Left renal cortex interstitium (tissue), 4 donors: ENCODE data around the gene DSCAM. TPM values are rescaled to one million over a fixed set of nuclear protein-coding genes. Genes with fewer than 3 reads are reported as not detected.

Experiments
- DNase-seq, 4 donors: peaks; one replicate each; pipeline ENCODE4 v3.0.0-alpha.2; 2013; ENCODE audit warnings: low read depth in 4 of 4, low spot score in 2 of 4, missing footprints in 1 of 4
- polyA plus RNA-seq, 4 donors: library from polyadenylated mRNA; unstranded; fragments of 120-200 nt; gene quantifications; one replicate each; pipeline ENCODE4 v1.2.1, GENCODE V29; 2013; ENCODE audit not compliant: insufficient read length in 4 of 4

The DSCAM gene
- polyA plus RNA-seq, 4 donors, result 0.07 to 0.14 (median 0.10) TPM

DNA sequence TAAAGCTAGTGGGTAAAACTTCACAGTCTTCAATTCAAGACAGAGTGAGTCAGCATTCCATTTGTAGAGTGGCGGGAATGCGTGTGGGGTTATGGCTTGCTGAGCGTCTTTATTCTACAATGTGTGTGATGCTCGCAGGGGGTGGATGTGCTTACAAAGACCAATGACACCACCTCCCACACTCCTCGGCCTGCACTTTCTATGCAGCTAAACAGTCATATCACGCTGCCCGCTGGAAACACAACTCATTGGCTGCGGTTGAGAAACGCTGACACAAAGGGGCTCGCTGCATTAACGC, 681.2 kb downstream of the DSCAM start:
- no peak for DNase-seq

DNA sequence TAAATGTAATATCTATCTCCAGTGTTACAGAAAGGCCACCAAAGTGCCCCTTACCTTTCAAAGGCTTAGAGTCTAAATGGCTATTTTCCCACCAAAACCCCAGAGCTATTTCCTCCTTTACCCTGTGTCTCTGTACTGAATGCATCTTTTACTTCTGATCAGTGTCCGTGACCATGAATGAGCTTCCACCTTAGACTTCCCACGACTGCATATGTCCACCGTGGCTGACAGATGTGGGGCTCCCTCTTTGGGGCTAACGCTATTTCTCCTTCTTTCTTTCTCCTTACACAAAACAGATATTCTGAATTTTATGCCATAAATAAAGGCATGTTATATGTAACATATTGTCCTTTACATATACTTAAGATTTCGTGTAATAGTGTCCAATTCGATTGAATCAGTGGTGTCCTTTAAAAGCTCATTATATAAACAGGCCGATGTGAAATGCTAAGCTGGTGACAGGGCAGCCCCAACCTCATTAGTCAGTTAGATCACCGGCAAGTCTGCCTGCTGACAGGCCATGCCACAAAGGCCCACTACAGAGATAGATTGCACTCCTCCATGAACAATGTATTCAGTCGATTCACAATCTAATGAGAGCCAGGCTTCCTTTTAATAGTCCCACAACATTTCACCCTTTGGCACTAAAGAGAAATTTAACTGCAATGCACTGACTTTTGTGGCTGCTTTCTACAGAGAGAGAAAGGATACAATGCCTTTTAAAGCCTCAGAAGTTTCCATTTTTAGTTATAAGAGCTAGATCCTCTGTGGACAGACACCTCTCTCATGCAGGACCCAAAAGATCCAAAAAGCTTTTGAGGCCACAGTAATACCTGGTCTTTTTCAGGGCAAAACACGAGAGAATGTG, 681.8 kb downstream of the DSCAM start:
- no peak for DNase-seq

DNA sequence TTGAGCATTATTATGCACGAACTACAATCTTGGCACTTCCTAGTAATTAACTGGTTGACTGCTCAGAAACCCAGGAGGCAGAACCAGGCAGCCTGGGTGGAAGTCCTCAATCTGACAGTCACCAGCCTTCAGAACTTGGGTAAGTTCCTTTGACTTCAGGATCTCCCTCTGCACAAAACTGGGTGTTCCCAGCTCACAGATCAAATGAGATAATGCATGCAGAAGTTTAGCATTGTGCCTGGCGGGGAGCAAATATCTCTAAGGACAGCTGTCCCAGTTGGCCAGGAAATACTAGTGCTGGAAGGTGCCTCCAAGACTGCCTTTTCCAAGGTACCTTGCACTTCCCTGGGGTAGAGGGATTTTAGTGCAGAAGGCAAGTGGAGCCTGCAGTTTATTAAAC, 684.9 kb downstream of the DSCAM start:
- no peak for DNase-seq

DNA sequence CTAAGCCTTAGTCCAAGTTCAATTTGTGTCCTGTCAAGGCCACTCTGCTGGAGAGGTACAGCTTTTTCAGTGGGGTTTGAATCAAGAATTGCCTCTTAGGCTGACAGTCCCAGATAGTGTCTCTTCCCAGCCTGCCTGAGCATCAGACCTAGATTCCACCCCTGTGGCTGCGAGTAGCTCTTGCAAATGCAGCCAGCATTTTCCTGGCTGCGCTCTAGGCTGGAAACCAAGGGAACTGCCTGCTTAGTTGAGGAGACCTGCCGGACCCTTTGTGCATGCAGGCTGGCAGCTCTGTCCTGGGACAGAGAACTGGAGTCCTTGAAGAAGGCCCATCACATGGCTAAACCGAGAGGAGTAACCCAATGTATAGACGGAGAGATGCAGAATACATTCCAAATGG, 686.0 kb downstream of the DSCAM start:
- DNase-seq, result no peak

DNA sequence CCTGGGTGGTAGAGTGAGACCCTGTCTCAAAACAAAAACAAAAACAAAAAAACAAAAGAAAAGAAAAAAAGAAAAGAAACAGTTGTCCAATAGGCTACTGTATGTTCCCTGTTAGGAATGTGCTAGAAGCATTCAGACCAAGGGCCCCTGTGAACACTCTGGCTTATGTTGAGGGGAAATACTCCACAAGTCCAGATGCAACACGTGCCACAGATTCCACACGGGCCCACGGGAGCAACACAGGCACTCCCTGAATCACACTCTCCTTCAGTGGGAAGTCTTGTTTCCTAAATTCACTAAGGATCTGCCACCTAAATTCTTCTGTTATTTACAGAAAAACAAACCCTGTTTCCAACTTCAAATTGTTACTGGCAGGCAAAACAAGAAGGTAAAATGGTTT, 688.6 kb downstream of the DSCAM start:
- no peak for DNase-seq

DNA sequence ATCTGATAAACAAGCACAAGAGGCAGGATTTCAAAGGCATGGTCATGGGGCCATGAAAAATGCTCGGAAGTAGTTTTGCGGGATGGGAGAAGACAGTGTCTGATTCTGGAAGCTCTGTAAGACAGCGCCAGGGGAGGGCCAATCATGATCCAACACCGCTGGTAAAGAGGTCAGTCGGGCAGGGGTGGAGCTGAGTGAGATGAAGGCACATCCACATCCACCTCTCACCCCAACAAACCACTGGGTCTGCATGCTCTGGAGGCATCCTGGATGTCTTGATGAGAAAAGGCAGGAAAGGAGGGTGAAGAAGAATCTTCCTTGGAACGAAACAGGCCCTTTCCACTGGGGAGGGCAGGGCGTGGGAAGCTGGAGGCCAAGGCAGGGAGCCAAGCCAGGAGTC, 691.4 kb downstream of the DSCAM start:
- no peak for DNase-seq

DNA sequence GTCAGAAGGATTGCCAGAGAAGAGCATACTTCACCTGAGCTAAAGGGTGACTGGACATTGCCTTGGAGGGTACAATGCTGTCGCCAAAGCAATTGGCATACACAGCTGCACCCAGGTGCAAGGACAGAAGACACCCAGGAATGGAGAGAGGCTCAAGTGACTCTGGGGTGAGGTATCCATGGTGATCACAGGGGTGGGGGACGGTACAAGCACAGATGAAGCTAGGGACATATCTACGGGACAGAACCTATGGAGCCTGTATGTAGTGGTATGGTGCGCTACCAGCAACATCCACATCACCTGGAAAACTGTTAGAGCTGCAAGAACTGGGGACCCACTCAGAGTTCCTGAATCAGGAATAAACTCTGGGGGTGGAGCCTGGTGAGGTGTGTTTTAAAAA, 693.6 kb downstream of the DSCAM start:
- DNase-seq, result no peak

DNA sequence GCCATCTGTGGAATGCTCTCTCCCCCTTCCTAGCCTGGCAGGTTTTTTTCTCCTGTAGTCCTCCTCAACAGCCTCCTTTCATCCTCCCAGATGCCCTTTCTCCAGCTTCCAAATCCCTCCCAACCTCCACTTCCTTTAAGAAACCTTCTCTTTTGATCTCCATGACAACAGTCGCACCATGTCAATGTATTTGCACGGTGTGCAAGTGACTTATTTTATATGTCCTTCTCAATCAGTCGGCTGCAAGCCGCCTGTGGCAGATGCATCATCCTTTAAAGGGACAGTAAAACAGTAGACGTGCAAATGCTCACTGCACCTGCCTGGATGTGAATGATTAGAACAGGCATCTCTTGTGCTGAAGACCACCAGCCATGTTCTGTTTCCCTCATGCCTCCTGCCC, 694.5 kb downstream of the DSCAM start:
- no peak for DNase-seq

DNA sequence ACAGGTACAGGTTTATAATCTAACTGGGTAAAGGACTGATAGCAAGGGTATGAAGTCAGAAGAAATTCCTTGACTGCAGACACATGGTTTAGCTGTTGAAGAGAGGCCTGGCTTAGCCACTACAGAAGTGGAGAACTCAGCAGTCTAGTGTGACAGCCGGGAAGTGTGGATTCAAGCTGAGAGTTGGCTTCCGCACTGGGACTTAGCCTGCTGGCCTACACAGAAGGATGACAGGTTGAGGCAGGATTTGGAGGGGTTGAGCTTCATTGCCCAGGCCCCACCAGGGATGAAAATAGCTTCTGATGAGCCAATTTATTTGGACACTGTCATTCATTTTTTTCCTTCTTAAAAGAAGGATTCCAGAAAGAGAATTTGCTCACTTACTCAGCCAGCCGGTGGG, 695.3 kb downstream of the DSCAM start:
- DNase-seq, result no peak

DNA sequence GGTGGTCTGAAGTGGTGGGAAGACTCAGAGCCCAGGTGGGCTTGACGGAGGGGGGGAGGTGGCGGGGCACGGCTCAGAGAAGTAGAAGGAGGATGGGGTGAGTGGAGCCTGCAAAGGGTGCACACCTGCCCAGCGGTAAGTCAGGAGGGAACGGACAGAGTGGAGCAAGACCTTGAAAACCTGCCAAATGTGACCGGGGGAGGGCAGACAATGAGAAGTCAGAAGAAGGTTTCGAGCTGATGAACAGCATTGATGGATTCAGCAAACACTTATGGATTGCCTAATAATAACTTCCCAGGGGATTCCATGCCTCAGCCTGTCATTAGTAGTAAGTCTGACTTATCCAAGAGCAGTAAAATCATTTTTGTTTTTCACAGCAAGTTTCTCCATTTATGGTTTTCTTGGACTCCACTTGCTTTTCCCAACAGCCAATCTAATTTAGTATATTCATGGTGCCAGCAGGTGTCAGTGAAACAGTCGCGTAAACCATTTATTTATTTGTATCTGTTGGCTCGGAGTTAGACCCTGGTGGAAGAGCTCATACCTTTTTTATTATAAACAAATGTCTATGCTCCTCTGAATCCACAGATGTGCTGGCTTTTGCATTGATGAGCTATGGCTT, 700.6 kb downstream of the DSCAM start:
- DNase-seq, result no peak

DNA sequence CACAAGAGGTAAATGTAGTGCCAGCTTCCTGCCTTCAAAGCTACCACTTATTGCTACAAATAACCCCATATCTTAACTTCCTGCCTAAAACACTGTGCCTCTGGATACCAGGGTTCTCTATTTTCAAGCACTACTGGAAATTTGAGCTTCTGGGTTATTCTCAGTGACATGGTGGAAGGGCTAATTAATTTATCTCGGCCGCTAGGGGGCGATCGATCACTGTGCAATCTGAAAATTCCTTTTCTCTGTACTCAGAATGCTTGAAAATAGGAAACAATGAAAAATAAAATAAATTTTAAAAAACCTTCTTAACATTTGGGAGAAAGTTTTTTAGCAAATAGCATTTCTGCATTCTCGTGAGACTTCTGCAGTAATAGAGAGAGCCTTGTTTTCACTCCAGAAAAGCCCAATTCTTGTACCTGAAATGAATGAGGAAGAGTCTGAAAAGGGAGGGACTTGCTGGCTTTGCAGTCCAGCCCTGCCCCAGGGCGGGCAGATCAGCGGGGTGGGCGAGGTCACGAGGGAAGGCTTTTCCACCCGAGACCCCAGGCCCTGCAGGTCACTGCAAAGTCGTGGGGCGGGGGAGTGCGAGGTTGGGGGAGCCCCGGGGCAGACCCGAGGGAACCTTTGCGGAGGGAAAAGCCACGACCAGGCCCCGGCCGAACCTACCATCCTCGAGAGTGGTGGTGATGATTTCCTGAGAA, 703.0 kb downstream of the DSCAM start:
- DNase-seq, result peak in 2 of 4 donors; percentile 49

DNA sequence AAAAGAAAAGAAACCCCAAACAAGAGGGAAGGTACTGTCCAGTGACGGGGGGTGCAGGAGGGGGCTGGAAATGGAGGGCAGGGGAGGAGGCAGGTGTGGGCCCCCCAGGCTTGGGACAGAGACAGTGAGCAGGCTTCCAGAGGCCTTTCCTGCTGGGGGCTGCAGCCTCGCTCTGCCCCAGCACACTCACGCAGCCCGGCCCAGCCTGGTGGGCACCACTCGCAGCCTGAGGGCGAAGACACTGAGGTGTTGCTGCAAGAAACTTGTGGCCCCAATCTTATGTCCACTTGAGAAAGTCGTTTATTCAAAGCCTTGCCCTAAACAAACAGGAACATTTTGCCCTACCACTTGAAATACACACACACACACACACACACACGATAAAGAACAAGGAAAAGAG, 705.3 kb downstream of the DSCAM start:
- DNase-seq, result no peak

DNA sequence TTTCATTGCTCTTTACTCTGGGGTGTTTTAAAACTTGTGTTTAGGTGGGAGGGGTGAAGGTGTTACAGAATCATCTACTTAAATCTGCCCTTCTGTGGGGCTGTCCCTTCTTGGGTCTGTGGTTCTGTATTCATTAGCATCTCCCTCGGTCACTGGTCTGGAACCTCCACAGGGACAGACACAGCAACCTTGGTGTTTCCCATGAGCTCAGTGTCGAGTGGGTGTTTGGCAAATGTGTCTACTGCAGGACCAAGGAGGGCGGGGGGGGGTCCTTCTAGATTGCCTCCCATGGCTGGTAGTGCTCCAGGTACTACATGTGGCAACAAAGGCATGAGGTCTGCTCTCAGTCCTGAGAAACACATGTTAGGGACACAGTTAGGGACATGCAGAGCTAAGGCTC, 706.3 kb downstream of the DSCAM start:
- DNase-seq, result no peak

DNA sequence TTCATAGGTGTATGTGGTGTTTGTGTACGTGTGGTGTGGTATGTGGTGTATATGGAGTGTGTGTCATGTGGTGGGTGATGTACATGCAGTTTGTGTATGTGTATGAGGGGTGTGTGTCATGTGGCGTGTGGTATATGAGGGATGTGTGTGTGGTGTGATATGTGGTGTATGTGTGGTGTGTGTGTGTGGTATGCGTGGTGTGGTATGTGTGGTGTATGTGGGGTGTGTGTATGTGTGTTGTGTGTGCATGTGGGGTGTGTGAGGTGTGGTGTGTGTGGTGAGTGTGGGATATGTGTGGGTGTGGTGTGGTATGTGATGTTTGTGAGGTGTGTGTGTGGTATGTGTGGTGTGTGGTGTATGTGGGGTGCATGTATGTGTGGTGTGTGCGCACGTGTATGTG, 707.3 kb downstream of the DSCAM start:
- no peak for DNase-seq

DNA sequence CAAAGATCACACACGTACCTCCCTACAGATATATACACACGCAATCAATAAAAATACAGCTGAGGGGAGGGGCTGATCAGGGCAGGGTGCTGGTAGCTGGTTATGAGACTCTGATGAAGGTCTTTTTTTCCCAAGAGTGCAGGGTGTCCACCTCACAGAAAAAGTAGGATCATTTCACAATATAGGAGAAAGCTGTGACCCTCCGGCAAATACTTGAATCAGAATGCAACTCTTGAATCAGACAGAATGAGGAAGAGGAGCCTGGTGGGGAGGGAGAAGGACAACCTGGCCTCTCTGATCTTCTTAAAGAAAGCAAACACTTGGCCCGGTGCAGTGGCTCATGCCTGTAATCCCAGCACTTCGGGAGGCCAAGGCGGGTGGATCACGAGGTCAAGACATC, 710.4 kb downstream of the DSCAM start:
- no peak for DNase-seq

DNA sequence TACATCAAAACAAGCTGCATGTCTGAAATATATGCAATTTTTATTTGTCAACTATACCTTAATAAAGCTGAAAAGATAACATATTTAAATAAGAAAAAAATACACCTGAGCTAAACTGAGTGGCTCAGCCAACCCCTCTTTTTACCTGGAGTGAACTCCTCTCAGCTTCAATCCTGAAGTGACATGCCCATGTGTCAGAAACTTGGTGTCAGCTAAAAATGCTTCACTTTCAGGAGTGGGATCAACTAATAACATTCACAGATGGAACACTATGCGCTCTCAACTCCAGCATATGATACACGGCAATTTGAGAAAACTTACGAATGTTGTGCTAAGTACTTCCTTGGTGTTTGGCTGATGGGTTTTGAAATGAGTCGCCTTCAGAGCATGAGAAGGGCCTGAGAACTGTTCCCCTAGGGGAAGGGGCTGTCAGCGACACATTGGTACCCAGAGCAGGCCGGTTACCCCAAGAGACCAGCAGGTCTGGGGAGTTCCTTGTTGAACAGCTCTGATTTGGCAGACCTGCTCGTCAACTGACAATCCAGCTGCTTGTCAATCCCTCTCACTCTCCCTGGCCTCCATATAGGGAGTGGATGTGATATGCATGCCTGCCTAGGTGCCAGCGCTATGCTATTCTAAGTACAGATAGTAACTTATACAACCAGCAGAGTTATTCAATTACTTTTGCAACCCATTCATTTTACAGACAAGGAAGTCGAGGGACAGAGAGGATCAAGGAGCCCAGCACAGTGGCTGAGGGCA, 712.0 kb downstream of the DSCAM start:
- DNase-seq, result no peak

DNA sequence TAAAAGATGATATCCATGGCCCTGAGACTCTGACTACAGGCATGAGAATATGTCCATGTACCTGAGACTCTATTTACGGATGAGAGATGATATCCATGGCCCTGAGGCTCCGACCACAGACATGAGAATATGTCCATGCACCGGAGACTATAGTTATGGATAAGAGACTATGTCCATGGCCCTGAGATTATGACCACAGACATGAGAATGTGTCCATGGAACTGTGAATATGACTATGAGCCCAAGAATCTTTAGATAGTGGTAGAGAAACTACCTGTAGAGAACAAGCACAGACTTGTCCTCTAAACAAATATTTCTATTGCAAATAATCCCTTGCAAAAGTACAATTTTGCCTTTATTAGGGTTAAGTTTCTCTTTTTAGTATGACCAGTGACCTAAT, 716.5 kb downstream of the DSCAM start:
- DNase-seq, result no peak

DNA sequence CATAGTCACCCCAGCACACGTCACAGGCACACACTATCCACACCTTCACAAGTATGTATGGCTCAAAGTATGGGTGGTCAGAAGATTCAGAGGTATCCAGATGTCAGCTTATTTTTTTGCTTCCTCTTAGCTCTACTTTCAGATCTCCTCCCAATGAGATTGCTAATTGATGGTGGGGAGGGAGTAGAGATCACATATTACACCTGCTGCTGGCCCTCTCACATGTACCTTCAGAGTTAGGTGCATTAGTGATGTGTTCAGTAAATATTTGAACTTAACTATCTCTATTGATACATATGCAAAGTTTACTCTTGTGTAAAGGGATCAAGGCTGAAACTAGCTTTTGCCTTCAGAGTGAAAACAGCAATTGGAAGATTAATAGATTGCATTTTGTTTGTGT, 717.1 kb downstream of the DSCAM start:
- no peak for DNase-seq

DNA sequence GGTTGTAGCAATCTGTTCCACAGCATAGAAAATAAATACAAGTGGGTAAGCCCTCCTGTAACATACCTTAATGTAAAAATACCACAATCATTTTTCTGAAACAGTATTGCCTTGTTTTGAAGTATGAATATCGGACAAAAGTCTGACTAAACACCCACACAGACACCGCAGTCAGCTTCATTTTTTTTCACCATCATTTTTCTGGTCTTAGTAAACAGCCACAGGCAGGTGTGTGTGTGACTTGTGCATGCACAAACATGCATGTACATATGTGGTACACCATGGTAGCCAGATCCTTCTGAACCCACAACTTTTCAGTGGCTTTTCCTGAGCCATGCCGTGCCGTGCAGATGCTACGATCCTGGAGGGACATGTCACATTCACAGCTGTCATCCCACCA, 718.1 kb downstream of the DSCAM start:
- DNase-seq, result no peak

DNA sequence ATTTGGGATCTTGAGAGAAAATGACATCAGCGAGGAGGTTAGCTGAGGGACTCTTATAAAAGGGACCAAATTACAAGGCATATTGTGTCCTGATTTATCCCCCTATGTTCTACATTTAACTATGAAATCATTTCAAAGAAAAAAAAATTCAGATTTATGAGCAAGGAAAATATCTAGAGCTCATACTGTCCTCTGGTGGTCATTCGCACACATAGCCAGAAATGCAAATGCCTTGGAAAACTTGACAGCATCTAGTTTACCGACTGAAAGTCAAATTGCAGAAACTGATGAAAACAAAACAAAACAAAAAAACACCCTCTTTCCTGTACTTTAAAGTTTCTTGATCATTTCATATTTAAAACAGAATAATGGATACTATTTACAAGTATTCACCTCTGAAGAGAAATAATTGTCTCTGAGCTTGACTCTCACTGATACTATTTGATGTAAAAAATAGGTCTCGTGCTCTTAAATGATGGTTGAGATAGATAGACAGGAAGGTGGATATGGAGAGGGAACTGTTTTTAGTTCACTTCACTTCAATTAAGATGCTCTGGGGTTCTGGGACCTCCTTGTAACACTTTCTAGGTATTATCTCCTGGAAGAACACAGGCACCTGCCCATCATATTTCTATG, 725.9 kb downstream of the DSCAM start:
- DNase-seq, result peak in 2 of 4 donors; percentile 21 to 39

DNA sequence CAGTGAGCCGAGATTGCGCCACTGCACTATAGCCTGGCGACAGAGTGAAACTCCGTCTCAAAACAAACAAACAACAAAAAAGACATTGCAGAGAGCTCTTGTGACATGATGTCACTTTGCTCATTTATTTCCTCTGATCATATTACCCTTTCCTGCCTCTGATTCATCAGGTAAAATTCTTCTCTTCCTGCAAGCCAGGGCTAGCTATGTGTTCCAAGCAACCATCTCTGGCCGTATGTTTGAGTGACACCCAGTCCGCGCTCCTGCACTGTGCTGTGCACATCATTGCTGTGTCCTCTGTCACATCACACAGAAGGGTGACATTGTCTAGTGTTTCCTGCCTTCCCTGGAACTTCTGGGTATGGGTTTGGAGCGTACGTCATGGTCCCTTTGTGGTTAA, 728.4 kb downstream of the DSCAM start:
- DNase-seq, result no peak
